CD4-positive, alpha-beta T cell treated with Interleukin-17A for 1 hour (primary cell): ENCODE results near the gene RPL10.

Source experiments
- DNase-seq: peaks from one replicate; pipeline ENCODE4 v3.0.0-alpha.2; 2020

RPL10 gene

GRCh38 chrX:154431341-154431740 lies 33.2 kb downstream of the RPL10 start:
- no peak for DNase-seq

GRCh38 chrX:154432210-154432609 lies 34.0 kb downstream of the RPL10 start:
- no peak for DNase-seq

- no peak for DNase-seq
Measured at GRCh38 chrX:154433605-154434004, 35.4 kb downstream of the RPL10 start.

- no peak for DNase-seq
Measured at GRCh38 chrX:154434394-154435168, 36.4 kb downstream of the RPL10 start.

- no peak for DNase-seq
Measured at GRCh38 chrX:154435171-154435733, 37.1 kb downstream of the RPL10 start.

GRCh38 chrX:154436374-154436982 lies 38.3 kb downstream of the RPL10 start:
- peak; percentile 73 for DNase-seq

GRCh38 chrX:154436983-154437752 lies 39.0 kb downstream of the RPL10 start, which contains the start of gene GDI1:
Gene GDI1 (plus strand): TSS chrX:154437154. CDS start chrX:154437255, 101 bp downstream.
- peak; percentile 69 for DNase-seq

GRCh38 chrX:154437971-154438893 lies 40.1 kb downstream of the RPL10 start:
- no peak for DNase-seq

- no peak for DNase-seq
Measured at GRCh38 chrX:154439841-154440240, 41.7 kb downstream of the RPL10 start.

GRCh38 chrX:154440623-154441357 lies 42.6 kb downstream of the RPL10 start:
- DNase-seq = no peak

GRCh38 chrX:154441564-154441963 lies 43.4 kb downstream of the RPL10 start:
- peak; percentile 37 for DNase-seq

- DNase-seq = no peak
Measured at GRCh38 chrX:154441984-154442707, 44.0 kb downstream of the RPL10 start.

GRCh38 chrX:154443479-154443910 lies 45.3 kb downstream of the RPL10 start:
- DNase-seq = no peak

- peak; percentile 72 for DNase-seq
Measured at GRCh38 chrX:154443992-154444754, 46.0 kb downstream of the RPL10 start, which contains the start of gene FAM50A. Gene FAM50A (plus strand): TSS chrX:154444141. CDS start chrX:154444236, 95 bp downstream.

GRCh38 chrX:154444755-154445246 lies 46.6 kb downstream of the RPL10 start:
- no peak for DNase-seq

GRCh38 chrX:154445776-154446175 lies 47.6 kb downstream of the RPL10 start:
- DNase-seq = no peak

GRCh38 chrX:154446430-154446829 lies 48.3 kb downstream of the RPL10 start:
- DNase-seq = no peak

- no peak for DNase-seq
Measured at GRCh38 chrX:154448484-154448883, 50.3 kb downstream of the RPL10 start.

GRCh38 chrX:154449618-154450017 lies 51.4 kb downstream of the RPL10 start:
- DNase-seq = no peak

- DNase-seq = no peak
Measured at GRCh38 chrX:154450312-154450711, 52.1 kb downstream of the RPL10 start.
